Endothelial cell of hepatic sinusoid (primary cell): ENCODE data around the gene EVI2B.
"Not testable (repeated sequence)": the region's sequence is repeated elsewhere in the genome, so short reads cannot be mapped to it uniquely, and the experiment has no call there.

Experiments used
- in situ Hi-C: cut with HindIII; loops from 2 replicates; pipeline ENCODE4 v1.10.0; 2017; ENCODE audit warnings: low sequenced_read_pairs

EVI2B gene, protein sequence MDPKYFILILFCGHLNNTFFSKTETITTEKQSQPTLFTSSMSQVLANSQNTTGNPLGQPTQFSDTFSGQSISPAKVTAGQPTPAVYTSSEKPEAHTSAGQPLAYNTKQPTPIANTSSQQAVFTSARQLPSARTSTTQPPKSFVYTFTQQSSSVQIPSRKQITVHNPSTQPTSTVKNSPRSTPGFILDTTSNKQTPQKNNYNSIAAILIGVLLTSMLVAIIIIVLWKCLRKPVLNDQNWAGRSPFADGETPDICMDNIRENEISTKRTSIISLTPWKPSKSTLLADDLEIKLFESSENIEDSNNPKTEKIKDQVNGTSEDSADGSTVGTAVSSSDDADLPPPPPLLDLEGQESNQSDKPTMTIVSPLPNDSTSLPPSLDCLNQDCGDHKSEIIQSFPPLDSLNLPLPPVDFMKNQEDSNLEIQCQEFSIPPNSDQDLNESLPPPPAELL

DNA sequence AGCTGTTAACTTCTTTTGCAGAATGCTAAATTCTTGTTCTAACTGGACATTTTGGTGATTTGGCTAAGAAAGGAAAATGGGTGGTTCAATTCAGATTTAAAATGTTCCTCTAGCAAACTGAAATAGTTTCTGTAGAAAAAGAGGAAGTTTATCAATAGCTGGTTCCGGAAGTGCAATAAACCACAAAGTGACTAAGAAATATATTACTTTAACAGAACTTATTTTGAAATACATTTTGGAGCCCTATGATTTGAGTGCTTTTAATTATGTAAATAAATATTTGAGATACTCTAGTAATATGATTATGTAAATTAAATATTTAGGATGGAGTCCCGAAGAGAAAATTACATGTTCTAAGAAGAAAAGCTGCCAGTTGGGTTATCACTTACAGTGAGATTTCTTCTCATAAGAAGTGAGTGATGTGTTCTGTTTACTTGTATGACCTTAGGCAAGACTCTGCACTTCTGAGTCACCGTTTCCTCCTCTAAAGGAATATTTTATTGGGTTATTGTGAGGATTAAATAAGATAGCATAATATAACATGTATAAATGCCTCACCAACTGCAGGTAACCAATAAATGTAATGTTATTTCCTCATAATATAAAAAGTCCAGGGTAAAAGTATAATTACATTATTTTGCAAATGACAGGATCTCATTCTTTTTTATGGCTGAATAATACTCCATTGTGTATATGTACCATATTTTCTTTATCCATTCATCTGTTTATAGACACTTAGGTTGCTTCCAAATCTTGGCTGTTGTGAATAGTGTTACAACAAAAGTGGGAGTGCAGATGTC is at the start of gene EVI2B:
Gene EVI2B (minus strand): TSS at position 73 of the 800 bp plus-strand sequence. CDS start 8,445 bp downstream, outside the sequence.
- in situ Hi-C loops = no loop called here

DNA sequence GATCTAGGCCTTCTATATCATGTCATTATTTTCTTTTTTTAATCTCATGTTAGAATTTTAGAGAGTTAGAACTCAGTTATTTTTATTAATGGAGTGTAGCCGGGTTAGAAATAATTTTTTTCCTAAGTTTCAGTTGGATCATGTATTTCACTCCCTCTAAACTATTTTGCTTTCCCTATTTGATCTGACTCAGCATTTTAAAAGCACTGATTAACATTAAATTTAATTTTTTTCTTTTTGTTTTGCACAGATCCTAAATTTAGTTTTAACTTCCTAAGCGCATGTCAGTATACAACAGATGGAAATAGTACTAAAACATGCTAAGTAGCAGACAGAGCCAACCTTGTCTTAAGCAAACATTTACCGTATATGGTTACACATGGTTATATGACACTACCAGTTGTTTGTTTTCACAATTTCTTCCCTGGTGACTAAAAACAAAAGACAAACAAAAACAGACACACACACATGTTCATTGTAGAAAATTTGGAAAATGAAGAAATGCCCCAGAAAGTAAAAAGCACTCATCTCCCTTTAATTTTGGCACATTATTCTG is 44.1 kb upstream of the EVI2B start:
- in situ Hi-C loops = no loop called here

DNA sequence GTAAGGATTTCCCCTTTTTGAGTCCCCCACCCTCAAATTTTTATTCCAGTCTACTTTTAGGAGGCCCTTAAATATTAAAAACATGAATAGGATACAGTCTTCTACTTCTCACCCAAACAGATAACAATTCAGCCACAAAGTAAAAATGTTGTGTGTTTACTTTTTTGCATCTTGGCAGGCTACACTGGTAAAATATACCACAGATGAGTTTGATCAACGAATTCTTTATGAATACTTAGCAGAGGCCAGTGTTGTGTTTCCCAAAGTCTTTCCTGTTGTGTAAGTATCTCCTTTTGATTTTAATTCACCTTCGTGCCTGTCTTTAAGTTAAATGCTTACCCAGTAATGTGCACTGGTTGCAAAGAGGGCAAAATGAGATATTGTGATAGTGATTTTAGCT is 43.2 kb upstream of the EVI2B start:
- in situ Hi-C loops = no loop called here

GRCh38 chr17:31355935-31356334 is 42.1 kb upstream of the EVI2B start:
- in situ Hi-C loops = no loop called here

- in situ Hi-C loops = no loop called here
Measured at GRCh38 chr17:31349454-31349853, 35.6 kb upstream of the EVI2B start.

DNA sequence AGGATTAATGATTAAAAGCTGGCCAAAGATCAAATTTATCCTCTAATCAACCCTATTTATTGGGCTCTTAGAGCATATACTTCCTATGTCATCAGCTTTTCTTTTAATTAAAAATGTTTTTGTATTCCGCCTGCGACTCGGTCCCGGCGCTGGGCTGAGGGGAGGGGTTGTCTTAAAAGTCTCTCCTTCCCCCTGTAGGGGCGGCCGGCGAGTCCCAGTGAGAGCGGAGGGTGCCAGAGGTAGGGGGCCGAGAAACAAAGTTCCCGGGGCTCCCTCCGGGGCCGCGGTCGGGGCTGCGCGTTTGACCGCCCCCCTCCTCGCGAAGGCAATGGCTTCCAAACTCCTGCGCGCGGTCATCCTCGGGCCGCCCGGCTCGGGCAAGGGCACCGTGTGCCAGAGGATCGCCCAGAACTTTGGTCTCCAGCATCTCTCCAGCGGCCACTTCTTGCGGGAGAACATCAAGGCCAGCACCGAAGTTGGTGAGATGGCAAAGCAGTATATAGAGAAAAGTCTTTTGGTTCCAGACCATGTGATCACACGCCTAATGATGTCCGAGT is 31.4 kb upstream of the EVI2B start:
- in situ Hi-C loops = not testable (repeated sequence)

- in situ Hi-C loops = no loop called here
Measured at GRCh38 chr17:31339906-31340661, 26.2 kb upstream of the EVI2B start.

DNA sequence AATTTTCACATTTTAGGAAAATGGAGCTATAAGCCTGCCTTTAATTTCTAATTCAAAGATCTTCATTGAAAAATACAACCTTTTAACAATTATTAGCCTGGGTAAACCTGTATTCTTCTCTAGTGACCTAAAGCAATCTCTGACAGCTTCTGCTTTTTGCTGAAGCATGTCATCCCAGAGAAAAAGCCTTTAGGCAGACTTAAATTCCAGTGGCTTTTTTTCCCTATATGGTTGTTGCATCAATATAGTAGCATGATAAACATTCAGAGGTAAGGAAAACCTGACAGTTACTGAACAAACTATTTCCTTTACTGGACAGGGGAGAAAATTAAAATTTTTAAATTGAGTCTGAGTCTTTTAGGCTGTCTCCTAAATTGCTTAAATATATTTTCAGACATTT is 15.4 kb upstream of the EVI2B start:
- in situ Hi-C loops = no loop called here

- in situ Hi-C loops = no loop called here
Measured at GRCh38 chr17:31328160-31328535, 14.3 kb upstream of the EVI2B start.

- in situ Hi-C loops = no loop called here
Measured at GRCh38 chr17:31327534-31328159, 13.8 kb upstream of the EVI2B start.

- in situ Hi-C loops = no loop called here
Measured at GRCh38 chr17:31323551-31323950, 9.7 kb upstream of the EVI2B start.

- in situ Hi-C loops = no loop called here
Measured at GRCh38 chr17:31321966-31322365, 8.1 kb upstream of the EVI2B start.

DNA sequence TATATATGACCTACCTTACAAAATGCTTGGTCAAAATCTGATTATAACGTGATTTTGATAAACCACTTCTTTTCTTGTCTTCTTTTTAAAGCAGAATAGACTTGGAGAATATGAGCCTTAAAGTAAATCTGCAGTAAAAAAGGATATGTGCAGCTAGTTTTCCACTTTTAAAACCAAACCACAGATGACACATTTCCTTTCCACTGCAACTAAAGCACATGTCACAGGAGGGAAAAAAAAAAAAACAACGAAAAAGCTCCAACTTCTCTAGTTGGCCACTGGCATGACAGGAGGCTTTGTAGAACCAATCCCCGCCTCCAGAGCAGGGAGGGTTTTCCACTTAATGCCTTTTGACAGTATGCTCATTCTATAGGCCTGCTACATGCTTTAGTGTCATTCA is 7.6 kb upstream of the EVI2B start, which contains the start of gene EVI2A:
Gene EVI2A (minus strand): TSS at position 142 of the 400 bp plus-strand sequence. CDS start 2,609 bp downstream, outside the sequence.
- in situ Hi-C loops = no loop called here

DNA sequence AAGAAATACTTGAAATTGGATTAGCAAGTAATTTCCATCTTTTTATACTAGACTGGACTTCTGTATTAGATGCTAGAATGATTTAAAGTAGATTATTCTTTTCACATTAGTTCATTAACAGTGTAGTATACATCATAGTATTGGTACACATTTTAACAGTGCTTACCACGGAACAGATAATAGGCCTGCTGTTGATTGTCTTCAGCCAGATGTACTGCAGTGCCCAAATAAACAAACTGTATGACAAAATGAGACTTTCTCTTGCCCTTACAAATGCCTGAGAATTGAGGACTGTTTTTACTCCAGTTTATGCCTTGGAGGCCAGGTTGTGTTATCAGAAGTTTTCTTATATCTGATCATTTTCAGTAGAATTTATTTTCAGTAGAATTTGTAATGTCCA is 6.9 kb upstream of the EVI2B start:
- in situ Hi-C loops = no loop called here

DNA sequence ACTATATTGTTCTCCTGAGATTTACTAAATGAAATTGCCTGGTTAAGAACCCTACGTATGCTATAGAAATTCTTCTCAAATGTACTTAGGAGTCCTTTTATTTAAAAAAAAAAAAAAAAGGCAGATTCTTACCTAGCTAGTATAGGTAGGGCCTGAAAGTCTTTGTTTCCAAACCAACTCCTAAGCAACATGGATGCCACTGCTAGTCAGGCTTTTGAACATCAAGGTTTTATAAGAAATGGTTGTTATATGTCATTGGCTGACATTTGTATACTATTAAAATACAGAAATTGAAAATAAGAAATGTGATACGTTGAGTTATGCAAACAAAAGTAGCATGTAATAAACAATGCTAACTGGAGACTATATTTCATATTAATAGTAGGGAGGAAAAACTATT is 6.4 kb upstream of the EVI2B start:
- in situ Hi-C loops = no loop called here

- in situ Hi-C loops = no loop called here
Measured at GRCh38 chr17:31318851-31319661, 5.2 kb upstream of the EVI2B start.

- in situ Hi-C loops = no loop called here
Measured at GRCh38 chr17:31318298-31318801, 4.5 kb upstream of the EVI2B start.

GRCh38 chr17:31314782-31315100 is 887 bp upstream of the EVI2B start:
- in situ Hi-C loops = no loop called here

DNA sequence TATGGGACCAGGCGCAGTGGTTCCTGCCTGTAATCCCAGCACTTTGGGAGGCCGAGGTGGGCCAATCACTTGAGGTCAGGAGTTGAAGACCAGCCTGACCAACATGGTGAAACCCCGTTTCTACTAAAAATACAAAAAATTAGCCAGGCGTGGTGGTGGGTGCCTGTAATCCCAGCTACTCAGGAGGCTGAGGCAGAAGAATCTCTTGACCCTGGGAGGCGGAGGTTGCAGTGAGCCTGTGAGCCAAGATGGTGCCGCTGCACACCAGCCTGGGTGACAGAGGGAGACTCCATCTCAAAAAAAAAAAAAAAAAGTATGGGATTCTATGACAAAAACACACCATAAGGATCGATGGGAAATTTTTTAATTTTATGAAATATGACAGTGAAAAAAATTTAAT is 1.6 kb downstream of the EVI2B start:
- in situ Hi-C loops = not testable (repeated sequence)
